Esophagus muscularis mucosa (tissue), 4 donors: ENCODE data around the gene NCR2. TPM values are rescaled to one million over a fixed set of nuclear protein-coding genes. Genes with fewer than 3 reads are reported as not detected.

Experiments
- DNase-seq: peaks from one replicate; pipeline ENCODE4 v3.0.0-alpha.2; 2017; ENCODE audit errors: extremely low spot score
- H3K27ac ChIP-seq, 4 donors: fragments of 200-600 bp; sonication (generic); replicated peaks in 1 of 4; 1 replicate in 3 of 4; 2 replicates in 1 of 4; pipeline ENCODE4 v1.5.1; 2016 to 2019; ENCODE audit warnings: mild to moderate bottlenecking in 1 of 4
- H3K27me3 ChIP-seq, 4 donors: fragments of 200-600 bp; sonication (generic); one replicate each; pipeline versions ENCODE4 v1.5.1 to v1.6.0; 2016 to 2019
- H3K36me3 ChIP-seq, 4 donors: fragments of 200-600 bp; sonication (generic); one replicate each; pipeline ENCODE4 v1.5.1; 2016 to 2019
- H3K4me1 ChIP-seq, 4 donors: fragments of 200-600 bp; sonication (generic); one replicate each; pipeline ENCODE4 v1.5.1; 2016 to 2019
- H3K4me3 ChIP-seq, 4 donors: fragments of 200-600 bp; sonication (generic); 1 replicate in 2 of 4; 2 replicates in 2 of 4; pipeline ENCODE4 v1.5.1; 2016 to 2019; ENCODE audit warnings: mild to moderate bottlenecking in 4 of 4, moderate library complexity in 1 of 4
- H3K9me3 ChIP-seq, 4 donors: fragments of 200-600 bp; sonication (generic); 1 replicate in 3 of 4; 2 replicates in 1 of 4; pipeline ENCODE4 v1.5.1; 2016 to 2019
- EP300 ChIP-seq: sonication (generic); formaldehyde crosslinking; IDR thresholded peaks from one replicate; pipeline ENCODE4 v1.6.1; 2017; ENCODE audit warnings: antibody characterized with exemption
- POLR2A ChIP-seq: fragments of 450-650 bp; IDR thresholded peaks from one replicate; pipeline ENCODE4 v1.6.1; 2017; ENCODE audit warnings: antibody characterized with exemption, moderate library complexity, mild to moderate bottlenecking, low read depth
- POLR2AphosphoS5 ChIP-seq, 2 donors: sonication (generic); formaldehyde crosslinking; IDR thresholded peaks; one replicate each; pipeline ENCODE4 v1.6.1; 2017; ENCODE audit warnings: antibody characterized with exemption in 2 of 2
- WGBS: methylation state at CpG from one replicate; pipeline ENCODE4 v1.1.5; 2018; 5-methylcytosine and 5-hydroxymethylcytosine counted together
- intact Hi-C: fragments of 100-400 bp; cut with DNase I; formaldehyde crosslinking; loops from one replicate; pipeline ENCODE4 v1.15.1; 2023
- total RNA-seq, 4 donors: library from RNA; depleted of rRNA; stranded (reverse); fragments of >200 nt; gene quantifications; one replicate each; pipeline versions ENCODE4 v1.1.0 to v1.2.1, GENCODE V29; 2016
- TF ChIP-seq, protein P1 (sequence below), 3 experiments: fragments of 200-600 bp in 2 of 3; fragments of 450-650 bp in 1 of 3; sonication (generic) in 2 of 3; IDR thresholded peaks; one replicate each; pipeline ENCODE4 v1.5.1; 2017 to 2019; ENCODE audit warnings: antibody characterized with exemption in 3 of 3, mild to moderate bottlenecking in 2 of 3, moderate library complexity in 1 of 3

The NCR2 gene
- total RNA-seq, 4 donors from 2014 or later = not detected

DNA sequence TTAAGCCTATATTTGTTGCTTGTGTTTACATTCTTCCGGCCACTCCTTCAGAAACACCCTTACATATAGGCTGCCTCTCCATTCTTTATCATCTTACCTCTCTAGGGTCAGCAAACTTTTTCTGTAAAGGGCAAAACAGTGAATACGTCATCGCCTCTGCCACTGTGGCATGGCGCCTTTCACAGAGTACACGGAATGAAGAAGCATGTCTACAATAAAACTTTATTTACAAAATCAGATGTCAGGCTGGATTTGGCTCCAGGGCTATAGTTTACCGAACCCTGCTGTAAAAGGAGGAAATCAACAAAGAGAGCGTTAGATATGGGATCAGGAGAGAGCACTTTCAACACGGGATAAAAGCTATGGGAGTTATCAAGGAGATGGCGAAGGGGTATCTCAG, 9.3 kb upstream of the NCR2 start:
- TF ChIP-seq EP300 (no peak), POLR2A (no peak), POLR2AphosphoS5 (IDR thresholded peaks at IDR 0.05) (no peak)
- TF ChIP-seq, protein P1, sequence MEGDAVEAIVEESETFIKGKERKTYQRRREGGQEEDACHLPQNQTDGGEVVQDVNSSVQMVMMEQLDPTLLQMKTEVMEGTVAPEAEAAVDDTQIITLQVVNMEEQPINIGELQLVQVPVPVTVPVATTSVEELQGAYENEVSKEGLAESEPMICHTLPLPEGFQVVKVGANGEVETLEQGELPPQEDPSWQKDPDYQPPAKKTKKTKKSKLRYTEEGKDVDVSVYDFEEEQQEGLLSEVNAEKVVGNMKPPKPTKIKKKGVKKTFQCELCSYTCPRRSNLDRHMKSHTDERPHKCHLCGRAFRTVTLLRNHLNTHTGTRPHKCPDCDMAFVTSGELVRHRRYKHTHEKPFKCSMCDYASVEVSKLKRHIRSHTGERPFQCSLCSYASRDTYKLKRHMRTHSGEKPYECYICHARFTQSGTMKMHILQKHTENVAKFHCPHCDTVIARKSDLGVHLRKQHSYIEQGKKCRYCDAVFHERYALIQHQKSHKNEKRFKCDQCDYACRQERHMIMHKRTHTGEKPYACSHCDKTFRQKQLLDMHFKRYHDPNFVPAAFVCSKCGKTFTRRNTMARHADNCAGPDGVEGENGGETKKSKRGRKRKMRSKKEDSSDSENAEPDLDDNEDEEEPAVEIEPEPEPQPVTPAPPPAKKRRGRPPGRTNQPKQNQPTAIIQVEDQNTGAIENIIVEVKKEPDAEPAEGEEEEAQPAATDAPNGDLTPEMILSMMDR (IDR thresholded peaks at IDR 0.05) = no peak
- DNase-seq = peak; percentile 86
- intact Hi-C loops = no loop called here
- H3K36me3 ChIP-seq = no peaks in the 10 kb centered on the region
- H3K4me3 ChIP-seq = no peak overlapping the region
- 76% methylated on average over 9 of the region's 9 CpGs for WGBS
- no peaks in the 10 kb centered on the region for H3K4me1 ChIP-seq
- H3K27me3 ChIP-seq = peaks cover 0 to 47% (median 7%) of the 10 kb centered on the region in 4 donors
- H3K27ac ChIP-seq = no peak overlapping the region
- H3K9me3 ChIP-seq = no peaks in the 10 kb centered on the region

DNA sequence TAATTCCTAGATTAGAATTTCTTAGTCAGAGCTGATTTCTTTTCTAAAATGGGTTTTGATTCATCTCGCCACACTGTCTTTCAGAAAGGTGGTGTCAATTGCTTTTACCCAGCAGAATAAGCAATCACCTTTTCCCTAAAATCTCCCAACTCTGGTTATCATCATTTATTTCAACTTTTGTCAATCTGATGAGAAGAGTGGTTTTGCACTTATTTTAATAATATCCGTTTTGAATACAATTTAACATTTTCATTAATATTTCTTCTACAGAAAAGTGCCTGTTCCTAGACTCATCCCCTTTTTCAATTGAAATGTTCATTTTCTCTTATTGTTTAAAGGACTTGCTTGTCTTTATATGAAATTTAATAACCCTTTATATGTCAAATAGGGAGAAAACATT, 8.2 kb upstream of the NCR2 start:
- TF ChIP-seq EP300 = no peak
- TF ChIP-seq, protein P1 (IDR thresholded peaks at IDR 0.05) = no peak
- no peak for TF ChIP-seq POLR2A
- TF ChIP-seq POLR2AphosphoS5 (IDR thresholded peaks at IDR 0.05) = no peak
- Histone ChIP-seq H3K27ac (no peak overlapping the region), H3K4me3 (no peak overlapping the region), H3K4me1 (no peaks in the 10 kb centered on the region), H3K27me3 (peaks cover 0 to 55% (median 9%) of the 10 kb centered on the region in 4 donors), H3K36me3 (no peaks in the 10 kb centered on the region), H3K9me3 (no peaks in the 10 kb centered on the region)
- 81% methylated on average over 2 of the region's 2 CpGs for WGBS
- intact Hi-C loops = no loop called here
- DNase-seq = no peak

- H3K4me1 ChIP-seq = no peaks in the 10 kb centered on the region
- H3K4me3 ChIP-seq = no peak overlapping the region
- no peaks in the 10 kb centered on the region for H3K36me3 ChIP-seq
- intact Hi-C loops = no loop called here
- no peaks in the 10 kb centered on the region for H3K9me3 ChIP-seq
- H3K27ac ChIP-seq = no peak overlapping the region
- WGBS = 95% methylated on average over 9 of the region's 11 CpGs
- H3K27me3 ChIP-seq = peaks cover 0 to 69% (median 9%) of the 10 kb centered on the region in 4 donors
- no peak for TF ChIP-seq POLR2AphosphoS5 (IDR thresholded peaks at IDR 0.05)
- TF ChIP-seq, protein P1 (IDR thresholded peaks at IDR 0.05) = no peak
- no peak for TF ChIP-seq POLR2A
- TF ChIP-seq EP300 = no peak
- peak; percentile 81 for DNase-seq
These were observed 3.8 kb upstream of the NCR2 start for GRCh38 chr6:41331401-41332150.

GRCh38 chr6:41332241-41332640, 3.2 kb upstream of the NCR2 start:
- intact Hi-C loops = no loop called here
- peak; percentile 87 for DNase-seq
- H3K4me3 ChIP-seq = no peak overlapping the region
- H3K9me3 ChIP-seq = no peaks in the 10 kb centered on the region
- H3K36me3 ChIP-seq = no peaks in the 10 kb centered on the region
- no peak overlapping the region for H3K27ac ChIP-seq
- no peaks in the 10 kb centered on the region for H3K4me1 ChIP-seq
- TF ChIP-seq POLR2AphosphoS5 (IDR thresholded peaks at IDR 0.05) (no peak), EP300 (no peak), POLR2A (no peak)
- TF ChIP-seq, protein P1 (IDR thresholded peaks at IDR 0.05) = no peak
- WGBS = 59% methylated on average over 8 of the region's 8 CpGs
- peaks cover 0 to 63% (median 9%) of the 10 kb centered on the region in 4 donors for H3K27me3 ChIP-seq
